SK-N-SH treated with all-trans-retinoic acid at 6 μM for 48 hours (cell line): ENCODE results near the gene TBXAS1.

Source experiments
- ATAC-seq: fragments of 200-7000 bp; cut with Tn5 transposase; 3 replicates; pipeline ENCODE4 v1.9.1; 2020; ENCODE audit warnings: mild to moderate bottlenecking, moderate library complexity
- CSDC2 ChIP-seq: fragments of 250-450 bp; sonication (Bioruptor Pico); IDR thresholded peaks from 2 replicates; pipeline ENCODE4 v1.5.0; 2020; ENCODE audit warnings: mild to moderate bottlenecking, moderate library complexity
- CSRNP3 ChIP-seq: fragments of 250-450 bp; sonication (Bioruptor Pico); IDR thresholded peaks from 2 replicates; pipeline ENCODE4 v1.5.1; 2021; ENCODE audit warnings: mild to moderate bottlenecking, moderate library complexity
- ESRRG ChIP-seq: fragments of 250-450 bp; sonication (Bioruptor Pico); IDR thresholded peaks from 2 replicates; pipeline ENCODE4 v1.6.1; 2021; ENCODE audit warnings: mild to moderate bottlenecking
- GLIS3 ChIP-seq: fragments of 250-450 bp; sonication (Bioruptor Pico); IDR thresholded peaks from 2 replicates; pipeline ENCODE4 v1.5.0; 2020; ENCODE audit warnings: mild to moderate bottlenecking, moderate library complexity
- ISL1 ChIP-seq: fragments of 250-450 bp; sonication (Bioruptor Pico); IDR thresholded peaks from 2 replicates; pipeline ENCODE4 v2.1.2; 2022; ENCODE audit warnings: mild to moderate bottlenecking, moderate library complexity
- OSR1 ChIP-seq: fragments of 250-450 bp; sonication (Bioruptor Pico); IDR thresholded peaks from 2 replicates; pipeline ENCODE4 v1.8.0; 2022; ENCODE audit warnings: moderate library complexity, mild to moderate bottlenecking, inconsistent platforms
- POU6F1 ChIP-seq: fragments of 250-450 bp; sonication (Bioruptor Pico); IDR thresholded peaks from 2 replicates; pipeline ENCODE4 v1.8.0; 2021; ENCODE audit warnings: low read depth, mild to moderate bottlenecking, moderate library complexity, borderline replicate concordance
- PPARA ChIP-seq: fragments of 250-450 bp; sonication (Bioruptor Pico); IDR thresholded peaks from 2 replicates; pipeline ENCODE4 v1.5.0; 2020; ENCODE audit warnings: mild to moderate bottlenecking, borderline replicate concordance
- TCF4 ChIP-seq: fragments of 250-450 bp; sonication (Bioruptor Pico); IDR thresholded peaks from 2 replicates; pipeline ENCODE4 v1.8.0; 2021; ENCODE audit warnings: mild to moderate bottlenecking, moderate library complexity, borderline replicate concordance
- TOX ChIP-seq: fragments of 250-450 bp; sonication (Bioruptor Pico); IDR thresholded peaks from 2 replicates; pipeline ENCODE4 v1.8.0; 2021; ENCODE audit warnings: mild to moderate bottlenecking, moderate library complexity, borderline replicate concordance
- TSHZ2 ChIP-seq: fragments of 250-450 bp; sonication (Bioruptor Pico); IDR thresholded peaks from 2 replicates; pipeline ENCODE4 v1.5.0; 2020; ENCODE audit warnings: mild to moderate bottlenecking, moderate library complexity
- ZC3H10 ChIP-seq: fragments of 250-450 bp; sonication (Bioruptor Pico); IDR thresholded peaks from 2 replicates; pipeline ENCODE4 v1.5.1; 2021; ENCODE audit warnings: mild to moderate bottlenecking, moderate library complexity
- ZFP3 ChIP-seq: fragments of 250-450 bp; sonication (Bioruptor Pico); IDR thresholded peaks from 2 replicates; pipeline ENCODE4 v1.5.0; 2020; ENCODE audit warnings: mild to moderate bottlenecking, moderate library complexity
- ZFP30 ChIP-seq: fragments of 450-650 bp; formaldehyde crosslinking; IDR thresholded peaks from 2 replicates; pipeline ENCODE4 v1.5.0; 2022; ENCODE audit warnings: mild to moderate bottlenecking, moderate library complexity
- ZNF565 ChIP-seq: fragments of 450-650 bp; formaldehyde crosslinking; conservative IDR thresholded peaks from 2 replicates; pipeline ENCODE4 v1.5.0; 2020; ENCODE audit warnings: low read depth, mild to moderate bottlenecking, moderate library complexity
- ZNF70 ChIP-seq: fragments of 450-650 bp; formaldehyde crosslinking; IDR thresholded peaks from 2 replicates; pipeline ENCODE4 v1.5.0; 2020; ENCODE audit warnings: mild to moderate bottlenecking, moderate library complexity
- ZNF8 ChIP-seq: fragments of 450-650 bp; formaldehyde crosslinking; IDR thresholded peaks from 2 replicates; pipeline ENCODE4 v1.5.0; 2020; ENCODE audit warnings: mild to moderate bottlenecking, moderate library complexity
- TF ChIP-seq, protein P1 (sequence below): fragments of 250-450 bp; sonication (Bioruptor Pico); IDR thresholded peaks from 2 replicates; pipeline ENCODE4 v1.5.1; 2020; ENCODE audit warnings: low read depth, mild to moderate bottlenecking, moderate library complexity
- TF ChIP-seq, protein P2 (sequence below): fragments of 250-450 bp; sonication (Bioruptor Pico); IDR thresholded peaks from 2 replicates; pipeline ENCODE4 v1.8.0; 2020; ENCODE audit warnings: mild to moderate bottlenecking, moderate library complexity, borderline replicate concordance

Gene TBXAS1

GRCh38 chr7:139930286-139930965 lies 101.4 kb downstream of the TBXAS1 start (continued):
- TF ChIP-seq POU6F1: no peak
- TF ChIP-seq OSR1 (CRISPR knock-in tag): no peak

GRCh38 chr7:139931190-139931934 lies 102.3 kb downstream of the TBXAS1 start:
- ATAC-seq: no peak
- TF ChIP-seq ZC3H10 (CRISPR knock-in tag): no peak
- no peak for TF ChIP-seq ZNF8 (CRISPR knock-in tag)
- no peak for TF ChIP-seq PPARA (CRISPR knock-in tag)
- TF ChIP-seq ZFP30 (CRISPR knock-in tag): no peak
- TF ChIP-seq ZNF565 (CRISPR knock-in tag): no peak
- TF ChIP-seq TOX (CRISPR knock-in tag): no peak
- TF ChIP-seq TSHZ2 (CRISPR knock-in tag): no peak
- no peak for TF ChIP-seq OSR1 (CRISPR knock-in tag)
- TF ChIP-seq TCF4: no peak
- TF ChIP-seq, protein P1, sequence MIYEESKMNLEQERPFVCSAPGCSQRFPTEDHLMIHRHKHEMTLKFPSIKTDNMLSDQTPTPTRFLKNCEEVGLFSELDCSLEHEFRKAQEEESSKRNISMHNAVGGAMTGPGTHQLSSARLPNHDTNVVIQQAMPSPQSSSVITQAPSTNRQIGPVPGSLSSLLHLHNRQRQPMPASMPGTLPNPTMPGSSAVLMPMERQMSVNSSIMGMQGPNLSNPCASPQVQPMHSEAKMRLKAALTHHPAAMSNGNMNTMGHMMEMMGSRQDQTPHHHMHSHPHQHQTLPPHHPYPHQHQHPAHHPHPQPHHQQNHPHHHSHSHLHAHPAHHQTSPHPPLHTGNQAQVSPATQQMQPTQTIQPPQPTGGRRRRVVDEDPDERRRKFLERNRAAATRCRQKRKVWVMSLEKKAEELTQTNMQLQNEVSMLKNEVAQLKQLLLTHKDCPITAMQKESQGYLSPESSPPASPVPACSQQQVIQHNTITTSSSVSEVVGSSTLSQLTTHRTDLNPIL: no peak

DNA sequence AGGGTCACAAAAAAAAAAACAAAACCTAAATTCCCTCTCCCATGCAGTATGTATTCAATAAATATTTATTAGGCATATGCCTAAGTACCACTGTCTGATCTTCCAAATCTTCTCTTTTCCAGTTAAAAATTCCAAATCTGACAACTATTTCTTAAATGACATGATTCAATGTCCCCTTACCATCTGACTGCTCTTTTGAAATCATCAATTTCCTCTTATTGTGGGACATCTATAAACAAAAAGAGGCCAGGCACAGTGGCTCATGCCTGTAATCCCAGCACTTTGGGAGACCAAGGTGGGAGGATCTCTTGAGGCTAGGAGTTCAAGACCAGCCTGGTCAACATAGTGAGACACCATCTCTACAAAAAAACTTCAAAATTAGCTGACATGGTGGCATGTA lies 103.5 kb downstream of the TBXAS1 start:
- no peak for ATAC-seq
- no peak for TF ChIP-seq PPARA (CRISPR knock-in tag)
- TF ChIP-seq, protein P2, sequence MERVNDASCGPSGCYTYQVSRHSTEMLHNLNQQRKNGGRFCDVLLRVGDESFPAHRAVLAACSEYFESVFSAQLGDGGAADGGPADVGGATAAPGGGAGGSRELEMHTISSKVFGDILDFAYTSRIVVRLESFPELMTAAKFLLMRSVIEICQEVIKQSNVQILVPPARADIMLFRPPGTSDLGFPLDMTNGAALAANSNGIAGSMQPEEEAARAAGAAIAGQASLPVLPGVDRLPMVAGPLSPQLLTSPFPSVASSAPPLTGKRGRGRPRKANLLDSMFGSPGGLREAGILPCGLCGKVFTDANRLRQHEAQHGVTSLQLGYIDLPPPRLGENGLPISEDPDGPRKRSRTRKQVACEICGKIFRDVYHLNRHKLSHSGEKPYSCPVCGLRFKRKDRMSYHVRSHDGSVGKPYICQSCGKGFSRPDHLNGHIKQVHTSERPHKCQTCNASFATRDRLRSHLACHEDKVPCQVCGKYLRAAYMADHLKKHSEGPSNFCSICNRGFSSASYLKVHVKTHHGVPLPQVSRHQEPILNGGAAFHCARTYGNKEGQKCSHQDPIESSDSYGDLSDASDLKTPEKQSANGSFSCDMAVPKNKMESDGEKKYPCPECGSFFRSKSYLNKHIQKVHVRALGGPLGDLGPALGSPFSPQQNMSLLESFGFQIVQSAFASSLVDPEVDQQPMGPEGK (CRISPR knock-in tag): no peak
- TF ChIP-seq GLIS3: no peak
- TF ChIP-seq CSRNP3 (CRISPR knock-in tag): no peak
- no peak for TF ChIP-seq TOX (CRISPR knock-in tag)
- TF ChIP-seq CSDC2 (CRISPR knock-in tag): no peak
- TF ChIP-seq TSHZ2 (CRISPR knock-in tag): no peak
- TF ChIP-seq ZC3H10 (CRISPR knock-in tag): no peak
- no peak for TF ChIP-seq ESRRG (CRISPR knock-in tag)
- TF ChIP-seq ZNF565 (CRISPR knock-in tag): no peak
- TF ChIP-seq ISL1: no peak
- no peak for TF ChIP-seq ZFP3 (CRISPR knock-in tag)
- no peak for TF ChIP-seq POU6F1
- TF ChIP-seq ZNF70 (CRISPR knock-in tag): no peak
